ENCODE measurements around the gene TTLL6. TPM values are rescaled to one million over a fixed set of nuclear protein-coding genes. Genes with fewer than 3 reads are reported as not detected.

Gene TTLL6
- total RNA-seq, 1 donor from 2014 or later = not detected

DNA sequence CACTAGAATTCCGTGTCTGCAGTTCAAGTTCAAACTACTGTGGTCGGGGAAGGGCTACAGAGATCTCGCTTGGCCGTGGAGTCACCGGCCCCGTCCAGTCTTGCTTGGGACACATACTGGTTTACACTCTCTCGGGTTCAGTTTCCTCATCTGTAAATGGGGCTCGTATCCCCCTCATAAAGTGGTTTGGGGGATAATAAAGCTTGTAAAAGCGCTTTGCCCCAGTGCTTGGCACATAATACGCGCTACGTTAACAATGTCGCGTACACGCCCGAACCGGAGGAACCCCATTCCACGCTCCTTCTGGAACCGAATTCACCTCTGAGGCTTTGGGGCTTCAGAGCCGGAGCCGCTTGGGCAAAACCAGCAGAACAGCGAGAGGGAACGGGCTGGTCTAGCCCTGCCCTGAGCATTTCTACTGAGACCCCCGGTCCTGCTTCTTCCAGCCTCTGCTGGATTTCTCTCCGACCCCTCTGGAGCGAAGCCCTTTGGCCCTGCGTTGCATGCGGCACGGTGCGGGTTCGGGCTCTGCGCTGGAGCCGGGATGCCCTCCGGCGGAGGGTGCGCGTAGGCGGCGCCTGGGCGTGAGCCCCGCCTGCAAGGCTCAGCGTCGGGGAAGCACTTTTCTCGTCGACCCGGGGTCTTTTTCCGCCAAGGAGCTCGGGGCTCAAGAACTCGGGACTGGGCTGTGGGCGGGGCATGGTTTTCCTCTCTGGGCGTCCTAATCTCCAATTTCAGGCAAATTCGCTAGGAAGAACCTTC lies 62.3 kb downstream of the TTLL6 start:
- DNase-seq (ENCODE audit: low read depth) (no peak), FAIRE-seq (no peak)
- no peaks in the 10 kb centered on the region for H3K36me3 ChIP-seq (ENCODE audit: control insufficient read depth, insufficient read depth, low read length)
- peaks cover 61% of the 10 kb centered on the region for H3K27me3 ChIP-seq (ENCODE audit: control insufficient read depth, insufficient read depth, low read length)
- H3K4me3 ChIP-seq (ENCODE audit: low read depth, low read length) = no peak overlapping the region
- TF ChIP-seq, protein P1, sequence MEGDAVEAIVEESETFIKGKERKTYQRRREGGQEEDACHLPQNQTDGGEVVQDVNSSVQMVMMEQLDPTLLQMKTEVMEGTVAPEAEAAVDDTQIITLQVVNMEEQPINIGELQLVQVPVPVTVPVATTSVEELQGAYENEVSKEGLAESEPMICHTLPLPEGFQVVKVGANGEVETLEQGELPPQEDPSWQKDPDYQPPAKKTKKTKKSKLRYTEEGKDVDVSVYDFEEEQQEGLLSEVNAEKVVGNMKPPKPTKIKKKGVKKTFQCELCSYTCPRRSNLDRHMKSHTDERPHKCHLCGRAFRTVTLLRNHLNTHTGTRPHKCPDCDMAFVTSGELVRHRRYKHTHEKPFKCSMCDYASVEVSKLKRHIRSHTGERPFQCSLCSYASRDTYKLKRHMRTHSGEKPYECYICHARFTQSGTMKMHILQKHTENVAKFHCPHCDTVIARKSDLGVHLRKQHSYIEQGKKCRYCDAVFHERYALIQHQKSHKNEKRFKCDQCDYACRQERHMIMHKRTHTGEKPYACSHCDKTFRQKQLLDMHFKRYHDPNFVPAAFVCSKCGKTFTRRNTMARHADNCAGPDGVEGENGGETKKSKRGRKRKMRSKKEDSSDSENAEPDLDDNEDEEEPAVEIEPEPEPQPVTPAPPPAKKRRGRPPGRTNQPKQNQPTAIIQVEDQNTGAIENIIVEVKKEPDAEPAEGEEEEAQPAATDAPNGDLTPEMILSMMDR (IDR thresholded peaks at IDR 0.05; ENCODE audit: insufficient read depth, low read length, severe bottlenecking) = no peak

DNA sequence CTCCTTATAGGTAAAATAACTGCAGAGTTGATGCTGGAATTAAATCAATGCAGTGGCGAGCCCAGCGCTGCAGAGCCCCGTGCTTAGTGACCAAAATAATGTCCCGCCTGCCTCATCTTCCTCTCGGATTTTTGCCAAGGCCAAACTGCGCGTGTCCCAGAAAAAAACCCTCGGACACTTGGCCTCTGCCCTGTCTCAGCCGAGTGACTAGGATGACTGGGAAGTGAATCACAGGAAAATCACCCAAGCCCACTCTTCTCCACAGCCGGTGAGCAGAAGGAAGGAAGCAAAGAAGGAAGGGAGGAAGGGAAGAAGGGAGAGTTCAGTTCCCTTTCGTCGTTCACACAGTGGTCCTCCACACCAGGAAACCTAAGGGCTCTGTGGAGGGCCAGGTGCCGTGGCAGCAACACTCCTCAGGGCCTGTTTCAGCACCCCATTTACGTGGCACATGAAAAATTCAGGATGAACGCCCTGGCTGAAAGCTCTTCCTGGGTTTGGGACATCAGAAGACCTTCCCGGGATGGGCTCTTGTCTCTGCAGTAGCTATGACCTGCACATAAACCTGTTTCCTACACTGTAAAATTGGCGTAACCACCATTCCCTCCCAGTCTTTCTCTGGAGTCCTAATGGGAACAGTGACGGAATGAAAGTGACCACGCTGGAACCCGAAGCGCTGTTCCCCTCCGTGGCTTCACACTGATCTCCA lies 63.1 kb downstream of the TTLL6 start:
- no peak for DNase-seq (ENCODE audit: low read depth)

DNA sequence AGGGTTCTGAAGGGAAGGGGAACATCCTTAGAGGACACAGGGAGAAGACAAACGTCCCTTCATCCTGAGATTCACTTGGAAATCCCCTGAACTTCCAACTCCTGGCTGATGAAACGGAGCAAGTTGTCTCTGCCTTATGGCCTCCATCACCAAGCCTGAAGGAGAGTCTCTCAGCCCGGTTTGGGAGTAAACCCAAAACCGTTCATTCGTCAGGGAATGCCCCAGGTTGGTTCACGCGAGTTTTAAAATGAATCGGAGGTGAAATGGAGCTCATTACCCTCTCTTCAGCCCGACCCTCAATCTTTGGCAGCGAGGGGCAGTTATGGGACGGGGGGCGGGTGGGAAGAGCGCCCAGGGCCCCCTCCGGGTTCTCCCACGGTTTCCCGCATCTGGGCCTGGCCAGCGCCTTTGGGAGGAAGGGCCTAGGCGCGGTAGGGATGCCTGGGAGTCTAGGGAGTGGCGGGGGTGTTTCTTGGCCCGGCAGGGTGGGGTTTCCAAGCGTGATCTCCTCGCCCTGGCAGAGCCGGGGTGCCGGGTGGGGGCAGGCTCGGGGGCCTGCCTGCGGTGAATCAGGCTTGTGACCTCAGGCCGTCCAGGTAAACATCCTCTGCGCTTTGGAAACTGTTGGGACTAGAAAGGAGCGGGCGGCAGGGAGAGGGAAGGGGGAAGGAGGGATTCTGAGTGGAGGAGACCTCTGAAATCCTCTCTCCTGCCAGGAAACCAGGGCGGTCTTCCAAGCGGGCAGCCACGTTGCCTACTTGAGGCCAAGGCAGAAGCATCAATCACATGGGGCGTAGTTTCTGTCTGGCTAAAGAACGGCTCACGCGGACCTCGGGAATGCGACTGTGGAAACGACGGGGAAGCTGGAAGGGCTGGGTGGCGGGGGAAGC lies 64.4 kb downstream of the TTLL6 start:
- H3K4me3 ChIP-seq (ENCODE audit: low read depth, low read length) = no peak overlapping the region
- FAIRE-seq = no peak
- peaks cover 69% of the 10 kb centered on the region for H3K27me3 ChIP-seq (ENCODE audit: control insufficient read depth, insufficient read depth, low read length)
- DNase-seq (ENCODE audit: low read depth) = no peak
- no peaks in the 10 kb centered on the region for H3K36me3 ChIP-seq (ENCODE audit: control insufficient read depth, insufficient read depth, low read length)
- TF ChIP-seq, protein P1 (IDR thresholded peaks at IDR 0.05; ENCODE audit: insufficient read depth, low read length, severe bottlenecking) = no peak

More for the DNA sequence above, 63.1 kb downstream of the TTLL6 start:
- Histone ChIP-seq H3K4me3 (ENCODE audit: low read depth, low read length) (no peak overlapping the region), H3K27me3 (ENCODE audit: control insufficient read depth, insufficient read depth, low read length) (peaks cover 67% of the 10 kb centered on the region), H3K36me3 (ENCODE audit: control insufficient read depth, insufficient read depth, low read length) (no peaks in the 10 kb centered on the region)
- FAIRE-seq = no peak
- TF ChIP-seq, protein P1 (IDR thresholded peaks at IDR 0.05; ENCODE audit: insufficient read depth, low read length, severe bottlenecking) = no peak

DNA sequence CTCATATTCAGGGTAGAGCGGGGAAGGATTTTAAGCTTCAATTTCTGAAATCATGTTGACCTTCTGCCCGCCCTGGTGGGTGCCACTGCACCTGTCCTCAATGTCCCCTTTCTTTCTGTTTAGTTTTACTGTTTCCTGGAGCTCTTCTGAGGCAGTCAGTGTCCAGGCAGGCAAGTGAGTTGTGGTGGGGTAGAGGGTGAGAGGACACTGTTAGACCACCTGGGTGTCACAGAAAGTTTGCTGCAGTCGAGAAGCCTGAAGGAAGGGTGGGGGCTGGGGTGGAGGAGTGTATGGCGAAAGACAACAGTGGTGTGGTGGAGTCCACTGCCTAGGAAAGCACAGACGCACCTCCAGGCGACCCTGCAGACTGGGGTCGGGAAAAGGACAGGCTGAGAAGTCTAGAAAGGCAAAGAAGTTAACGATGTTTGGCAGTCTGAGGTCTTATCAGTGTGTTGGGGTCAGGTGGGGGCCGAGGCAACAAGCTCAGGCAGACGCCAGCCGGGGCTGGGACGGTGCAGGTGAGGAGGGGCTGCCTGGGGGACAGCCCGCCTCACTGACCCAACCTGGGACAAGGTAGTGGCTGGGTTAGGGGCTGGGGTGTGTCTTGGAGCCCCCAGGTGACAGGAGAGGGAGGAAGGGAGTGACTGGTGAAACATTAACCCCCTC lies 65.2 kb downstream of the TTLL6 start:
- no peak for FAIRE-seq
- no peak for DNase-seq (ENCODE audit: low read depth)
- Histone ChIP-seq H3K36me3 (ENCODE audit: control insufficient read depth, insufficient read depth, low read length) (no peaks in the 10 kb centered on the region), H3K4me3 (ENCODE audit: low read depth, low read length) (no peak overlapping the region), H3K27me3 (ENCODE audit: control insufficient read depth, insufficient read depth, low read length) (peaks cover 69% of the 10 kb centered on the region)
- TF ChIP-seq, protein P1 (IDR thresholded peaks at IDR 0.05; ENCODE audit: insufficient read depth, low read length, severe bottlenecking) = no peak

DNA sequence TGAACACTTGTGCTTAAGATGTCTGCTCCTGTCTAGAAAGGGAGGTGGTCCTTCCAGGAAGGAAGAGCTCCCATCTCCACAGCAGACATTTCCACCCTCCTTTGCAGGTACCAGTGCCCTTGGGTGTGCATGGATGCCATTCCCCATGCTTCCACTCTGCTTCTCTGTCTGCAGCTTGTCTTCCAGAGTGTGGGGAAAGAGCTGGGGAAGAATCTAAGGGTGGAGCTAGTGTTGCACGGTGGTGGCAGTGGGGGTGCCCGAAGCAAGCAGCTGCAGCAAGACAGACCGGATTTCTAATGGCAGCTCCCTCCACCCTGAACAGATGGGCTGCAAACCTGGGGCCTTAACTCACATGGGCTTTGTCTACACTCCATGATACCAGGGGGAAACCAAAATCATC lies 65.9 kb downstream of the TTLL6 start:
- no peak for FAIRE-seq
- Histone ChIP-seq H3K27me3 (ENCODE audit: control insufficient read depth, insufficient read depth, low read length) (peaks cover 71% of the 10 kb centered on the region), H3K4me3 (ENCODE audit: low read depth, low read length) (no peak overlapping the region)

More for the DNA sequence above, 65.9 kb downstream of the TTLL6 start:
- TF ChIP-seq, protein P1 (IDR thresholded peaks at IDR 0.05; ENCODE audit: insufficient read depth, low read length, severe bottlenecking) = no peak
- no peak for DNase-seq (ENCODE audit: low read depth)
- no peaks in the 10 kb centered on the region for H3K36me3 ChIP-seq (ENCODE audit: control insufficient read depth, insufficient read depth, low read length)

Measured in bronchial epithelial cell (primary cell).